ENCODE results near the gene UQCC3. TPM values are rescaled to one million over a fixed set of nuclear protein-coding genes. Genes with fewer than 3 reads are reported as not detected.

The UQCC3 gene
- total RNA-seq, result 1 to 10 TPM; 6.7 to 7.4 TPM

- H3K27ac Mint-ChIP-seq, result peak within 1 kb of the TSS; percentile 98
- no peaks in the 10 kb centered on the region for H3K27me3 Mint-ChIP-seq
- H3K4me3 Mint-ChIP-seq, result peak within 1 kb of the TSS; percentile 99
- H3K36me3 Mint-ChIP-seq (ENCODE audit: low read depth), result peaks cover 53% of the 10 kb centered on the region
- CTCF ChIA-PET, result interaction anchor here (0.7 to 2.2 kb wide), 15 partner anchors 9 to 247 kb away, joined by 3 to 11 read pairs (median 5); partner anchors contain the start of genes BSCL2, GNG3, HNRNPUL2 and SLC3A2
- peak; percentile 89 for DNase-seq
- POLR2A ChIA-PET, result interaction anchor here (0.5 to 1.6 kb wide), 16 partner anchors 18 to 209 kb away, joined by 3 to 5 read pairs (median 3); partner anchors contain the start of genes INTS5, MTA2 and SLC3A2
- no peaks in the 10 kb centered on the region for H3K9me3 Mint-ChIP-seq
- peaks cover 59% of the 10 kb centered on the region for H3K4me1 Mint-ChIP-seq
These were observed at the start of gene UQCC3, which contains the start of gene LBHD1 for GRCh38 chr11:62671608-62672389. Gene UQCC3 (plus strand): TSS chr11:62671673. CDS start chr11:62671746, 73 bp downstream. Gene LBHD1 (minus strand): TSS chr11:62672267. CDS start chr11:62670031, 2,236 bp downstream.

DNA sequence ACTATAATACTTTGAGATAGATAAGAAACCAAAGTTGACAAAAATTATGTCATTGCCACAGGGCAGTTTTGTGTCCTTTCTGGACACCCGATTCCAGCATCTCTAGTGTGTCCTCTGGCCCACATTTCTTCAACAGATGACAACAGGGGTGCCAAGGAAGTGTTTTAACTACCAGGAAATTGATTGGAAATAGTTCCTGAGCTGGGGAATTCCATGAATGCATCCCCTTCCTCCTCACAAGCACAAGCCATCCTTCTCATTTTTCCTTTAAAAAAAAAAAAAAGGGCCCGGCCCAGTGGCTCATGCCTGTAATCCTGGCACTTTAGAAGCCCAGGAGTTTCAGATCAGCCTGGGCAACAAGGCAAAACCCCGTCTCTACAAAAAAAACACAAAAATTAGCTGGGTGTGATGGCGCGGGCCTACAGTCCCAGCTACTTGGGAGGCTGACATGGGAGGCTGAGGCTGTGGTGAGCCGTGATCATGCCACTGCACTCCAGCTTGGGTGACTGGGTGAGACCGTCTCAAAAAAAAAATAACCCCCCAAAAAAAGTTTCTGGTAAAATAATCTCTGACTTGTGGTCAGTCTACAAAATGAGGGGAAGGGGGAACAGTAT, 48.9 kb upstream of the UQCC3 start:
- Mint-ChIP-seq H3K4me1 (peaks cover 26% of the 10 kb centered on the region), H3K27me3 (no peaks in the 10 kb centered on the region), H3K4me3 (peak overlapping the region; percentile 85), H3K27ac (peak overlapping the region; percentile 96), H3K9me3 (no peaks in the 10 kb centered on the region), H3K36me3 (ENCODE audit: low read depth) (peaks cover 41% of the 10 kb centered on the region)
- DNase-seq, result no peak
- ChIA-PET POLR2A (interaction anchor here (0.6 to 1.7 kb wide), 2 partner anchors 30 to 31 kb away, joined by 3 to 9 read pairs; partner anchors contain the start of gene TUT1), CTCF (interaction anchor here (1.0 to 4.7 kb wide), 12 partner anchors 9 to 198 kb away, joined by 3 to 40 read pairs (median 5); partner anchors contain the start of genes ROM1 and ZBTB3)

GRCh38 chr11:62627713-62628112, 43.8 kb upstream of the UQCC3 start:
- Mint-ChIP-seq H3K4me3 (no peak overlapping the region), H3K4me1 (peaks cover 2% of the 10 kb centered on the region), H3K27ac (peak overlapping the region; percentile 27), H3K9me3 (no peaks in the 10 kb centered on the region), H3K27me3 (no peaks in the 10 kb centered on the region), H3K36me3 (ENCODE audit: low read depth) (peaks cover 58% of the 10 kb centered on the region)
- POLR2A ChIA-PET, result no interaction called here
- DNase-seq, result no peak
- CTCF ChIA-PET, result interaction anchor here (0.8 to 2.6 kb wide), 3 partner anchors 12 to 53 kb away, joined by 3 to 14 read pairs (median 4); no protein-coding TSS in a partner anchor

GRCh38 chr11:62632492-62632891, 39.0 kb upstream of the UQCC3 start:
- Mint-ChIP-seq H3K4me1 (peaks cover 22% of the 10 kb centered on the region), H3K27me3 (no peaks in the 10 kb centered on the region), H3K36me3 (ENCODE audit: low read depth) (peaks cover 64% of the 10 kb centered on the region), H3K9me3 (no peaks in the 10 kb centered on the region), H3K27ac (peak overlapping the region; percentile 69), H3K4me3 (no peak overlapping the region)
- ChIA-PET CTCF (interaction anchor here (2.7 kb wide), 1 partner anchor 10 kb away, joined by 12 read pairs; the partner anchor contains the start of gene B3GAT3), POLR2A (interaction anchor here (0.5 to 0.6 kb wide), 2 partner anchors 8 to 63 kb away, joined by 3 read pairs; no protein-coding TSS in a partner anchor)
- DNase-seq, result no peak

DNA sequence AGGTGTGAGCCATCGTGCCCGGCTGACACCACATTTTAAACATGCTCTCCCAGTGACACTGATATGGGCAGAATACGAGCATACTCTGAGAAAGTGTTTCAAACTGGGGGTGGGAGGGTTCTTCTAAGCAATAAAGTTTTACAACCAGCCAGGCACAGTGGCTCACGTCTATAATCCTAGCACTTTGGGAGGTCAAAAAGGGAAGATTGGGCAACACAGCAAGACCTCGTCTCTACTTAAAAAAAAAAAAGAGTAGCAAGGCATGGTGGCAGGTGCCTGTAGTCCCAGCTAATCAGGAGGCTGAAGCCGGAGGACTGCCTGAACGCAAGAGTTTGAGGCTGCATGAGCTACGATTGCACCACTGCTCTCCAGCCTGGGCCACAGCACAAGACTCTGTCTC, 27.3 kb upstream of the UQCC3 start:
- ChIA-PET CTCF (interaction anchor here (0.6 to 1.5 kb wide), 5 partner anchors 10 to 220 kb away, joined by 3 to 7 read pairs (median 4); partner anchors contain the start of genes C11orf98 and CSKMT), POLR2A (no interaction called here)
- Mint-ChIP-seq H3K27ac (no peak overlapping the region), H3K27me3 (no peaks in the 10 kb centered on the region), H3K36me3 (ENCODE audit: low read depth) (peaks cover 34% of the 10 kb centered on the region), H3K9me3 (peaks cover 2% of the 10 kb centered on the region), H3K4me3 (peak overlapping the region; percentile 32), H3K4me1 (peaks cover 50% of the 10 kb centered on the region)
- no peak for DNase-seq

GRCh38 chr11:62645671-62645945, 25.9 kb upstream of the UQCC3 start:
- no peak for DNase-seq
- peak overlapping the region; percentile 97 for H3K4me3 Mint-ChIP-seq
- H3K27me3 Mint-ChIP-seq, result no peaks in the 10 kb centered on the region
- POLR2A ChIA-PET, result interaction anchor here (0.6 kb wide), 1 partner anchor 83 kb away, joined by 3 read pairs; no protein-coding TSS in a partner anchor
- peak overlapping the region; percentile 95 for H3K27ac Mint-ChIP-seq
- peaks cover 32% of the 10 kb centered on the region for H3K36me3 Mint-ChIP-seq (ENCODE audit: low read depth)
- H3K9me3 Mint-ChIP-seq, result no peaks in the 10 kb centered on the region
- CTCF ChIA-PET, result interaction anchor here (0.6 to 1.4 kb wide), 3 partner anchors 8 to 141 kb away, joined by 3 to 4 read pairs (median 3); no protein-coding TSS in a partner anchor
- peaks cover 45% of the 10 kb centered on the region for H3K4me1 Mint-ChIP-seq

- Mint-ChIP-seq H3K36me3 (ENCODE audit: low read depth) (peaks cover 30% of the 10 kb centered on the region), H3K4me3 (peak within 1 kb of the TSS; percentile 97), H3K27me3 (no peaks in the 10 kb centered on the region), H3K27ac (peak within 1 kb of the TSS; percentile 95), H3K9me3 (no peaks in the 10 kb centered on the region), H3K4me1 (peaks cover 42% of the 10 kb centered on the region)
- ChIA-PET CTCF (interaction anchor here (0.6 to 1.4 kb wide), 3 partner anchors 8 to 140 kb away, joined by 3 to 4 read pairs (median 3); partner anchors contain the start of gene MTA2), POLR2A (interaction anchor here (0.6 to 1.5 kb wide), 6 partner anchors 19 to 195 kb away, joined by 3 to 7 read pairs (median 3); partner anchors contain the start of genes C11orf98, CSKMT and HNRNPUL2)
- DNase-seq, result peak; percentile 100
These were observed 25.3 kb upstream of the UQCC3 start, which contains the start of gene GANAB for GRCh38 chr11:62645946-62646824. Gene GANAB (minus strand): TSS chr11:62646613. CDS start chr11:62646599, 14 bp downstream.

DNA sequence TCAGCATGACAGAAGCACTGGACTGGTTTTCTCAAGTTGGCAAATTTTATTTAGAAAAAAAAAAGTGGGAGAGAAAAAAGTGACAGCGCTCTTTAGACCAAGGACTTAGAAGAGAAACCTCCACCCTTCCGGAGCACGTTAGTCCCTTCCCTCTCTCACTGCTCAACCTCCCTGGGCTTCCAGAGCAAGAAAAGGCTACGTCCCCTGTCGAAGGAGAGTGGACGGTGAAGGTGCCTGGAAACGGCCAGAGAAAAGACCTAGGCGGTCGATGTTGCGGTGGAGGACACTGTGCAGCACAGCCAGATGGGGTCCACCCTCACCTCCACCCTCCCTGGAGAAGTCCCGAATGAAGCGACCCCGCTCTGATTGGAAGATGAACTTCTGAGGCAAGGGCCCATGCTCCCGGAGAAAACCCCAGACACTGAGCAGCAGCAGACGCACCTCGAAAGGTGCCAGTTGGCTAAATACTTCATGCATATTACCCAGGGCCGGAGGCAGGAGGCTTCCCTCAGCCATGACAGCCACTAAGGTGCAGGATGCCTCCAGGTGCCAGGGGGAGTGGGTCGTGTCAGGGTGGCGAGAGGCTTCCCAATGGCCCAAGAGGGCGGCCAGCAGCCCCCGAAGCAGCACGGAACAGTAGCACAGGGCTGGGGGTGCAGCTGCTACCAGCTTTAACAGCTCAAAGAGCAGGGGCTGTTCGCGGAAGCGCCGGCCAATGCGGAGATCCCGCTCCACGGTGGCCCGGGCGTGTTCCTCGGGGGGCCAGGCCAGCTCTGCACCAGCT, 24.5 kb upstream of the UQCC3 start:
- peak overlapping the region; percentile 97 for H3K4me3 Mint-ChIP-seq
- no peaks in the 10 kb centered on the region for H3K9me3 Mint-ChIP-seq
- ChIA-PET CTCF (interaction anchor here (1.1 to 1.4 kb wide), 4 partner anchors 18 to 139 kb away, joined by 3 to 6 read pairs (median 4); partner anchors contain the start of genes C11orf98, CSKMT and MTA2), POLR2A (interaction anchor here (0.6 to 1.5 kb wide), 4 partner anchors 18 to 194 kb away, joined by 3 to 7 read pairs (median 4); partner anchors contain the start of genes C11orf98, CSKMT and HNRNPUL2)
- no peak for DNase-seq
- peaks cover 41% of the 10 kb centered on the region for H3K4me1 Mint-ChIP-seq
- peak overlapping the region; percentile 95 for H3K27ac Mint-ChIP-seq
- H3K36me3 Mint-ChIP-seq (ENCODE audit: low read depth), result peaks cover 30% of the 10 kb centered on the region
- no peaks in the 10 kb centered on the region for H3K27me3 Mint-ChIP-seq

GRCh38 chr11:62647609-62648005, 23.9 kb upstream of the UQCC3 start:
- Mint-ChIP-seq H3K9me3 (no peaks in the 10 kb centered on the region), H3K27me3 (no peaks in the 10 kb centered on the region), H3K27ac (peak overlapping the region; percentile 25), H3K4me3 (no peak overlapping the region), H3K36me3 (ENCODE audit: low read depth) (peaks cover 30% of the 10 kb centered on the region), H3K4me1 (peaks cover 41% of the 10 kb centered on the region)
- ChIA-PET POLR2A (no interaction called here), CTCF (interaction anchor here (1.1 to 1.4 kb wide), 3 partner anchors 17 to 24 kb away, joined by 3 to 6 read pairs (median 5); partner anchors contain the start of genes C11orf98 and CSKMT)
- DNase-seq, result no peak

DNA sequence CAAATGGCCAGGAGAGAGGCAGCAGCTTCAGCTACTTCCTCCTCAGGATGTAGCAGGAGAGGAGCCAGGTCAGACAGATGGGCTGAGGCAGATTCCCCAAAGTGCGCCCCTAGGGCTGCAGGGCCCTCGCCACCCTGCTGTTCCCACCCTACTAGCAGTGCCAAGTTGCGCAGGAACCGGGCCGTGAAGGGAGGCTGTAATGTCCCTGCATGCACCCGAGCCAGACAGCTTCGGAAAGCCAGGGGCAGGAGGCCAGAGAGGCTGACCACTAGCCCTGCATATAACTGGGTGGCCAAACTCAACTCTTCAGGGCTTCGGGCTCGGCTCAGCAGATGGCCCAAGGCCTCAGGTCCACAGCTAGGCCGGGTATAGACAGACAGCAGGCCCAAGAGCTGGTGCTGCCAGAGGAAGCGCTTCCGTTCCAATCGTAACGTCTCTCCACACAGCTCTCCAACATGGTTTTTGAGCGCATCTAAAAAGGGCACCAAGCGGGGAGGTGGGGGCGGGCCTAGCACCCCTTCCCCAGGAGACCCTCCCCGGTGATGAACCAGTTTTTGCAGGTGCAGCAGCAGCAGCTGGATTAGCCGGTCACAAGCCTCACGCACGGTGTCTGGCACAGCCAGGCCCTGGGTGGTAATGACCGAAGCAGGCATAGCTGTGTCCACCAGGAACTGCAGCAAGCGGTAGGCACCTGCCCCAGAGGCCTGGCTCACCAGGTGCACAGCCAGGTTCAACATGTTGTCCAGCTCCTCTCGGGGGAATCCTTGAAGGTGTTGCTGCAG, 23.1 kb upstream of the UQCC3 start:
- DNase-seq, result no peak
- Mint-ChIP-seq H3K36me3 (ENCODE audit: low read depth) (peaks cover 24% of the 10 kb centered on the region), H3K27ac (no peak overlapping the region), H3K27me3 (no peaks in the 10 kb centered on the region), H3K9me3 (no peaks in the 10 kb centered on the region), H3K4me1 (peaks cover 40% of the 10 kb centered on the region), H3K4me3 (no peak overlapping the region)
- CTCF ChIA-PET, result interaction anchor here (0.9 to 1.4 kb wide), 8 partner anchors 7 to 37 kb away, joined by 3 to 6 read pairs (median 4); partner anchors contain the start of genes C11orf98, CSKMT and UQCC3
- POLR2A ChIA-PET, result no interaction called here
